GM21619 (cell line): ENCODE results near the gene ALPK3.

ENCODE experiments used
- ATAC-seq: cut with Tn5 transposase; IDR thresholded peaks from one replicate; pipeline ENCODE4 v1.9.1; 2021; ENCODE audit not compliant: unreplicated experiment

ALPK3 gene, protein sequence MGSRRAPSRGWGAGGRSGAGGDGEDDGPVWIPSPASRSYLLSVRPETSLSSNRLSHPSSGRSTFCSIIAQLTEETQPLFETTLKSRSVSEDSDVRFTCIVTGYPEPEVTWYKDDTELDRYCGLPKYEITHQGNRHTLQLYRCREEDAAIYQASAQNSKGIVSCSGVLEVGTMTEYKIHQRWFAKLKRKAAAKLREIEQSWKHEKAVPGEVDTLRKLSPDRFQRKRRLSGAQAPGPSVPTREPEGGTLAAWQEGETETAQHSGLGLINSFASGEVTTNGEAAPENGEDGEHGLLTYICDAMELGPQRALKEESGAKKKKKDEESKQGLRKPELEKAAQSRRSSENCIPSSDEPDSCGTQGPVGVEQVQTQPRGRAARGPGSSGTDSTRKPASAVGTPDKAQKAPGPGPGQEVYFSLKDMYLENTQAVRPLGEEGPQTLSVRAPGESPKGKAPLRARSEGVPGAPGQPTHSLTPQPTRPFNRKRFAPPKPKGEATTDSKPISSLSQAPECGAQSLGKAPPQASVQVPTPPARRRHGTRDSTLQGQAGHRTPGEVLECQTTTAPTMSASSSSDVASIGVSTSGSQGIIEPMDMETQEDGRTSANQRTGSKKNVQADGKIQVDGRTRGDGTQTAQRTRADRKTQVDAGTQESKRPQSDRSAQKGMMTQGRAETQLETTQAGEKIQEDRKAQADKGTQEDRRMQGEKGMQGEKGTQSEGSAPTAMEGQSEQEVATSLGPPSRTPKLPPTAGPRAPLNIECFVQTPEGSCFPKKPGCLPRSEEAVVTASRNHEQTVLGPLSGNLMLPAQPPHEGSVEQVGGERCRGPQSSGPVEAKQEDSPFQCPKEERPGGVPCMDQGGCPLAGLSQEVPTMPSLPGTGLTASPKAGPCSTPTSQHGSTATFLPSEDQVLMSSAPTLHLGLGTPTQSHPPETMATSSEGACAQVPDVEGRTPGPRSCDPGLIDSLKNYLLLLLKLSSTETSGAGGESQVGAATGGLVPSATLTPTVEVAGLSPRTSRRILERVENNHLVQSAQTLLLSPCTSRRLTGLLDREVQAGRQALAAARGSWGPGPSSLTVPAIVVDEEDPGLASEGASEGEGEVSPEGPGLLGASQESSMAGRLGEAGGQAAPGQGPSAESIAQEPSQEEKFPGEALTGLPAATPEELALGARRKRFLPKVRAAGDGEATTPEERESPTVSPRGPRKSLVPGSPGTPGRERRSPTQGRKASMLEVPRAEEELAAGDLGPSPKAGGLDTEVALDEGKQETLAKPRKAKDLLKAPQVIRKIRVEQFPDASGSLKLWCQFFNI (N-terminal part only)

DNA sequence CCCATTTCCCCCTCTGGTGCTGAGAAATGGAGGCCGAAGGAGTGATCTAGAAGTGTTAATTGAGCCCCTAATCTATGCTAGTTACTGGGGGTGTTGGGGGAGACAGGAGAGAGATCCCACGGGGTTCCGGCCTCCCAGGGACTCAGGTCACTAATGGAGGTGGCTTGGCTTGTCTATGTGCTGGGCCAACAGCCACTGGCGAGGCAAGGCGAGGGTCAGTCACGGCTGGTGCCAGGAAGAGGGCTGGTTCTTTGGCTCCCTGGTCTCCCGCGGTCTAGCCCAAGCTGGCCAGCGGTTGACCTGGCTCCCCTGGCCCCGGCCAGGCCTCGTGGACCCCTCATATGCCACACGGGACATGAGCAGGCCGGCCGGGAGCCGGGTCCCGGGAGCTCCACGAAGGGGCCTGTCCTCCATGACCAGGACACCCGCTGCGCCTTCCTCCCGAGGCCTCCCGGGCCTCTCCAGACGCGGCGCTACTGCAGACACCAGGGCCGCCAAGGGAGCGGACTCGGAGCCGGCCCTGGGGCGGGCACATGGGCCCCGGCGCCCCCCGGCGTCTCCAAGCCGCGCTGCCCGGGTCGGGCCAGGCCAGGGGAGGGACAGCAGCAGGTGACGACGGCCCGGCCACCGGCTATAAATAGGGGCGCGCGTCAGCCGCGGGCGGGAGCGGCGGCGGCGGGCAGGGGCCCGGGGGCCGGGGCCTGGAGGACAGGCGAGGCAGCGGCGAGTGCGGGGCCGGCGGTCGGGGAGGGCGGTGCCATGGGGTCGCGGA, at the start of gene ALPK3:
Gene ALPK3 (plus strand): TSS at position 663 of the 772 bp plus-strand sequence. CDS start 97 bp downstream, at position 760.
- ATAC-seq = no peak

DNA sequence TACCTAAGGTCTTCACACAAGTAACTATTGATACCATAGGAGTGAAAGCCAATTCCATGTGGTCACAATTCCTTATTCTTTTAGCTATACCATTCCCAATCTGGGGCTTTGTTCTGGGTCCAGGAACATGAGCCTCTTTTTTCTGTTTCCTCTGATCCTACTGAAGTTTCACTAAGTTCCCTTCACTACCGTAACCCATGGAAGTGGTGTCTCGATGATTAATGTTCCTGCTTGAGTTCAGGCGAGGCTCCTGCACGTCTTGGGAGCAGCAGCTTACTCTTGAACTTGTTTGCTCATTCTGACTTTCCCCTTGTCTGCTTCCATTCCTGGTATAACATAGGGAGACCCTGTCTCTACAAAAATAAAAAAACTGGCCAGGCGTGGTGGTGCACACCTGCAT, 45.1 kb upstream of the ALPK3 start:
- ATAC-seq = no peak

DNA sequence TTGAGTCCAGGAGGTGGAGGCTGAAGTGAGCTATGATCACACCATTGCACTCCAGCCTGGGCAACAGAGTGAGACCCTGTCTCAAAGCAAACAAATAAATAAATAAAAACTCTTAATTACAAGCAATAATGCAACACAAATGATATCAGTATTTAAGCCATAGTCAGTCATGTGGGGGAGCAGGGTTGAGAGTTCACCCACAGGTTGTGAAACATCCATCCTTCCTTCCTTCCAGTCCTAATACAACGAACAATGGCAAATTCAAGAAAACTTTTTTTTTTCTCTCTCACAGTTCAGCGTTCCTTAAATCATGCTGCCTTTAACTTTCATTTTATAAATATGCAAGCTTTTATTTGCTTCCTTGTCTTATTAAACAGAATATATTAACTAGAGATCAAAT, 44.7 kb upstream of the ALPK3 start:
- no peak for ATAC-seq

DNA sequence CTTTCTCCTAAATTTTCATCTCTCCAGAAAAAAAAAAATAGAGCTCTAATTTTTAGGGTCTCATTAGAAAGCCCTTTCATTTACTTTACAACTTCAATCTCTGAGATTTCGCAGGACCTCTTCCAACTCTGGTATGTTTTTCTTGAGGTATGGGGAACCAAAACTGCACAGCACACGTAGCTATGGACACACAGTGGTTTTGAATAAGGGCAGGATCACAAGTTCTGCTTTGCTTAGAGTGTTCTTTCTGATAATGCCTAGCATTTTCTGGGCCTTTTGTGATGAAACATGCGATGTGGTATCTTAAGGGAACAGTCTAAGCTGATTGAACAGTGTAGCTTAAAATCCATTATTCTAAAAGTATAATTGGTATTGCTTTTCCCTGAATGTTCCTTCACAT, 43.4 kb upstream of the ALPK3 start:
- no peak for ATAC-seq

DNA sequence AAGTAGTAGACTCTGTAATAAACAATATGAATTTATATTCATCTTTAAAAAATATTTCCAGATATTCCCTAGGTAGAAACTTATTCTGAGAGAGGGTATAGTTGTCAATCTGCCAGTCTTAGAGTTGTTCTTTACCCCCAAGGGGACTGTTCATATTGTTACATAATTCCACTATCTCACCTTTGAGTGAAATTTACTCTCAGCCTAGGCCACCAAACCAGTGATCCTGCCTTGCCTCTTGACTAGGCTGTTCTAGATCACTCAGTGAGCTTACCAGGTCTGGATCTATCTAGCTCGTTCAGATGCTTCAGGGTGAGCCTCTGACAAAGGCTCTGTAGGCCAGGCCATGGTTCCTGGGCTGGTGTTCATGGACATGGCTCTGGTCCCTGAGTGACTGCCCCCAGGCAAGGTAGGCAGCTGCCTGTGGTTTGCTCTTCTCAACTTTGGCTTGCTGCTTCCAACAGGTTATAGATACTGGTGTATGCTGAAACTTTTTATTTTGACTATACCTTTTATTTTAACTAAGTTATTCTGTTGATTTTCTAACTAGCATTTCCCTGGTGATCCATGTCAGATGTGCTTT, 41.2 kb upstream of the ALPK3 start:
- no peak for ATAC-seq

DNA sequence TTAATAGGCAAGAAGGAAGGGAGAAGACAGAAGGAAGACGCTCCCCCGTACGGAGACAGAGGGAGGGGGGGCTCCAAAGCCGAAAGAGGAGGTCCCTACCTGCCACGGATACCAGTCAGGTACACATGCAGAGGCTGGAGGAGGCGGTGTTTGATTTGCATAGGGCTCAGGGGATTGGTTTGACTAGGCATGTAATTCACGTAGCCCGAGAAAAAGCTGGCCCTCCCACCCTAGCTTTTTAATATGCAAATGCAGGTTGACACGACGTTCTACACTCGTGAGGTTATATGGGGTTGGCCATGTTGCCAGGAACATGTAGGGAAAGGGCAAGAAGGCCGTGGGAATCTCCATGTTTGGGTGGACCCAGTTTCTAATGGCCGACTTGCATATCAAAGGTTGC, 39.0 kb upstream of the ALPK3 start:
- ATAC-seq = no peak

DNA sequence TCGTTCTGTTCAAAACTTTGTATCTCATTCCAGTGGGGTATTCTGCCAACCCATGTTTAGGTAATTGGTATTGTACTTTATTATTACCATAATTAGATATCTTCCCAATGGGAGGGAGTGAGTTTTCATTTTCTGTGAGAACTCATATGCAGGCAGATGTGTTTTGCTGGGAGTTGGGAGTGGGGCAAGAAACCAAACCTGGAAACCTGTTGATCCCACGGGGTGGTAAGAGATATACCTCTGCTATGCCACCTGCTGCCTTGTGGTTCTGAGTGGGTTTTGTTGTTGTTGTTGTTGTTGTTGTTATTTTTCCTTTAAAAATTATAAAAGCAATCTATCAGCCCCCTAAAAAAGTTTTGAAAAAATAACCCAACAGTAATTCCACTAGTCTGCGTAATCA, 36.7 kb upstream of the ALPK3 start:
- no peak for ATAC-seq

DNA sequence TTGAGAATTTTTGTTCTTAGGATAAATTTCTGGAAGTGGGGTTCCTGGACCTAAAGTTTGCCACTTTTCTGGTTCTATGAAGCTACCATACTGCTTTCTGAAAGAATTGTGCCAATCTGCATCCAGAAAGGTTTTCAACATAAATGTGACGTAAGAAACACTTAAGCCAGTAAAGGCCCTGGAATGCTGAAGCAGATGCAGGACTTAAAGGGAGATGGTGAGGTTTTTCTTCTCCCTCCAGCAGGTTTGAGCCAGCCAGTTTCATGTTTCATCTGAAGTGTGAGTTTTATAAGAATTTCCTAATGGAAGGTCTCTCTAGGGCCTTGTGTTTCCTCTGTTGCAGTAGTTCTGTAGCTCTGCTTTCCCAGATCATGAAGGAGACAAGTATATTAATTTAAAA, 35.7 kb upstream of the ALPK3 start:
- ATAC-seq = no peak

DNA sequence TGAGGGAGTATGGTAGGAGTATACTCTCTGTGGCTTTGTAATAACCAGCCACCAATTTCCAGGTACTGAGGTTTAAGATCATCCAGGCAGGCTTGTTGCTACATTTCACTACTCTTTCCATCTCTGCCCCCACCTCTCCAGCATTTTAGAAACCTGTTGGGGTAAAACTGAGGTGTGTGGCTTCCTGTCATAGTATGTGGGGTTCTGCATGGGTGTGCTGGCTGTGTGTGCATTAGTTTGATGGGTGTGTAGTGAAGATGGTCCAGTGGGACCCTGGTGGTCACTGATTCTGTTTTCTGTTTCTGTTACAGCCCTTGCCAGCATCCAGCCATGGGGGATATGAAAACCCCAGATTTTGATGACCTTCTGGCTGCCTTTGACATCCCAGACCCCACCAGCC, 34.8 kb upstream of the ALPK3 start:
- peak; percentile 48 for ATAC-seq

DNA sequence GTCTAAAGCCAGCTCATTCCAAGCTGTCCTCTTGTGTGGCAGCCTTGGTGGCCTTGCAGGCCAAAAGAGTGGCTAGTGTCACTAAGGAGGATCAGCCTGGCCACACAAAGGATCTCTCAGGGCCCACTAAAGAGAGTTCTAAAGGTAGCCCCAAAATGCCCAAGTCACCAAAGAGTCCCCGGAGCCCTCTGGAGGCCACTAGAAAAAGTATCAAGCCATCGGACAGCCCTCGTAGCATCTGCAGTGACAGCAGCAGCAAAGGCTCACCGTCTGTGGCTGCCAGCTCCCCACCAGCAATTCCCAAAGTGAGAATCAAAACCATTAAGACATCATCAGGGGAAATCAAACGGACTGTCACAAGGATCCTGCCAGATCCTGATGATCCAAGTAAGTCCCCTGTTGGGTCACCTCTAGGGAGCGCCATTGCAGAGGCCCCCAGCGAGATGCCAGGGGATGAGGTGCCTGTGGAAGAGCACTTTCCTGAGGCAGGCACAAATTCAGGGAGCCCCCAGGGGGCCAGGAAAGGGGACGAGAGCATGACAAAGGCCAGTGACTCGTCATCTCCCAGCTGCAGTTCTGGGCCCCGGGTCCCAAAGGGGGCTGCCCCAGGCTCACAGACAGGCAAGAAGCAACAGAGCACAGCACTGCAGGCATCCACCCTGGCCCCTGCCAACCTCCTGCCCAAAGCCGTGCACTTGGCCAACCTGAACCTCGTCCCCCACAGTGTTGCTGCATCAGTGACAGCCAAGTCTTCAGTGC, 33.5 kb upstream of the ALPK3 start:
- ATAC-seq = no peak

DNA sequence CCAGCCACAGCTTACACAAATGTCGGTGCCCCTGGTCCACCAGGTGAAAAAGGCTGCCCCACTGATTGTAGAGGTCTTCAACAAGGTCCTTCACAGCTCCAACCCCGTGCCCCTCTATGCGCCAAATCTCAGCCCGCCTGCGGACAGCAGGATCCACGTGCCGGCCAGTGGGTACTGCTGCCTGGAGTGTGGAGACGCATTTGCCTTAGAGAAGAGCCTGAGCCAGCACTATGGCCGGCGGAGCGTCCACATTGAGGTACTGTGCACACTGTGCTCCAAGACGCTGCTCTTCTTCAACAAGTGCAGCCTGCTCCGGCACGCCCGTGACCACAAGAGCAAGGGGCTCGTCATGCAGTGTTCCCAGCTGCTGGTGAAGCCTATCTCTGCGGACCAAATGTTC, 32.9 kb upstream of the ALPK3 start:
- ATAC-seq = no peak

DNA sequence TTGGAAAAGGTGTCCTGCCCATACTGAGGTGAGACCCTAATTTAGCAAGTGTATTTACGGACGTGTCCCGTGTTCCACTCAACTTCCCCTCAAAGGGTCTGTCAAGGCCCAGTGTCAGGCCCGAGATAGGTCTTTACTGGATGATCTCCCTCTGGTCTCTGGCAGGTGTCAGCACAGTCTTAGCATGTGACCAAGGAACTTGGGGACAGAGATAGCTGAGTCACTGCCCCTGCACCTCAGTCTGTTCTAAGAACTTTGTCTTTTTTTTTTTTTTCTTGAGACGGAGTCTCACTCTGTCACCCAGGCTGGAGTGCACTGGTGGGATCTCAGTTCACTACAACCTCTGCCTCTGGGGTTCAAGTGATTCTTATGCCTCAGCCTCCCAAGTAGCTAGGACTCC, 32.1 kb upstream of the ALPK3 start:
- no peak for ATAC-seq

DNA sequence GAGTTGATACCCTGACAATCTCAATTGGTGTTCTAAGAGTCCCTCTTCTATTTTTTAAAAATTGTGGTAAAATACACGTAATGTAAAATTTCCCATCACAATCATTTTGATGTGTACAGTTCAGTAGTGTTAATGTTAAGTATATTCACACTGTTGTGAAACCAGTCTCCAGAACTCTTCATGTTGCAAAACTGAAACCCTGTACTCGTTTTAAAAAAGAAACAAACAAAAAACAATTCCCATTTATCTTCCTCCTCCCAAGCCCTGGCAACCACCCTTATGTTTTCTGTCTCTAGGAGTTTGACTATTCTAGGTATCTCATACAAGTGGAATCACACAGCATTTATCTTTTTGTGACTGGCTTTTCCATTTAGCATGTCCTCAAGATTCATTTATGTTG, 28.7 kb upstream of the ALPK3 start:
- ATAC-seq = no peak

DNA sequence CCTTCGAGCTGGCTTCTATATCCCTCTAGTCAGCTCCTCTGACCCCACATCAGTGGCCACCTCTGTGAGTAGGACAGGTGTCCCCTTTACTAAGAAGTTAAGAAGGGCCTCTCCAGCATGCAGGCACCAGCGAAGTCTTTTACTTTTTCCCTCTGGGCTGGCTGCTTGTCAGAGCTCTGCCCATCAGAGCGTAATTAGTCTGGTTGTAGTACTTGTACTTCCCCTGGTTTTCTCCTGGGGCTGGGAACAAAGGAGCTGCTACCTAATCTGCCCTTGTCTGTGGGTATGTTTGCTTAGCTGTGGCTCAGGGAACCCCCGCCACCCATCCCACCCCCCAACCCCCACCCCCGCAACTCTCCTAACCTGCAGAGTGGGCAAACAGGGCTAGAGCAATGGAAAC, 27.4 kb upstream of the ALPK3 start:
- no peak for ATAC-seq

DNA sequence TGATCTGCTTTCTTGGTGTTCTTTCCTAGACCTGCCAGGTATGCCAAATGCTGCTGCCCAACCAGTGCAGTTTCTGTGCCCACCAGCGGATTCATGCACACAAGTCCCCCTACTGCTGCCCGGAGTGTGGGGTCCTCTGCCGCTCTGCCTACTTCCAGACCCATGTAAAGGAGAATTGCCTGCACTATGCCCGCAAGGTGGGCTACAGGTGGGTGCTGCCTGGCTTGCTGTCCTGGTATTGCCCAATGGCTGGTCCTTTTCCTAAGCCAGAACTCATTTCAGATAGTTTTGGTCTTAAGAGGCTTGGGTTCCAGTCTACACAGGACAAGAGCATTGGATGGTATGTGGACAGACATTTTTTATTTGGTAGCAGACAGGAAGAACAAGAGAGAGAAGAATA, 26.5 kb upstream of the ALPK3 start:
- ATAC-seq = no peak

DNA sequence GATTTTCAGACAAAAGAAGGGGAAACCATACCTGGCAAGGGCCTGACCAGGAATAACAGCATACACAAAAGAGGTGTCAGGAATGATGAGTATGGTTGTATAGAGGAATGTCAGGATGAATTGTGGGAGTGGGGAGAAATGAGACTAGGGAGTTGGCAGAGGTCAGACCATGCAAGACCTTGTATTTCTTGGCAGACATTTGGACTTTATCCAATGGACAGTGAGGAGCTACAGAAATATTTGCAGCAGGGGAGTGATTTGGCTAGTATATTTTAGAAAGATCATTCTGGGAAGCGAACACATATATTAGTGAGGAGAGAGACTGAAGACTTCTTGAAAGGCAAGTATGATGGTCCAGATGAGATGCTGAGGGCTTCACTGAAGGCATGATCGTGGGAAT, 25.4 kb upstream of the ALPK3 start:
- no peak for ATAC-seq

DNA sequence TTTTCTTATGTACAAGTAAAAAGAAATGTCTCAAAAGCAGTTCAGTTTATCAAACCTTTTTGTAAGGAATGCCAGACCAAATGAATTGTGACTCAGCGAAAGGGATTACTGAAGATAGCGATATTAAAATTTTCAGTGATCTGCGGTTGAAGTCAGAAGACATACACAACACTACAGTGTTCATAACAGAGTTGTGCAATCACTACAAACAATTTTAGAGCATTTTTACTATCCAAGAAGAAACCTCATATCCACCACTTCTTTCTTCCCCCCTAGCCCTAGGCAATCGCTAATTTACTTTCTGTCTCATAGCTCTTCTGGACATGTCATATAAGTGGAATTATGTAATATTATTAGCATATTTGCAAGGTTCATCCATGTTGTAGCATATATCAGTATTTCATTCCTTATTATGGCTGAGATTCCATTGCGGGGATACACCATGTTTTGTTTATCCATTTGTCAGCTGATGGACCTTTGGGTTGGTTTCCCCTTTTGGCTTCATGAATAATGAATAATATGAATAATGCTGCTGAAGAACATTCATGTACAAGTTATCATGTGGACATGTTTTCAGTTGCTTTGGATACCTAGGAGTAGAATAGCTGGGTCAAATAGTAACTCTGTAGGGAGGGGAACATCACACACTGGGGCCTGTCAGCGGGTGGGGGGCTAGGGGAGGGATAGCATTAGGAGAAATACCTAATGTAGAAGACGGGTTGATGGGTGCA, 23.6 kb upstream of the ALPK3 start:
- no peak for ATAC-seq

DNA sequence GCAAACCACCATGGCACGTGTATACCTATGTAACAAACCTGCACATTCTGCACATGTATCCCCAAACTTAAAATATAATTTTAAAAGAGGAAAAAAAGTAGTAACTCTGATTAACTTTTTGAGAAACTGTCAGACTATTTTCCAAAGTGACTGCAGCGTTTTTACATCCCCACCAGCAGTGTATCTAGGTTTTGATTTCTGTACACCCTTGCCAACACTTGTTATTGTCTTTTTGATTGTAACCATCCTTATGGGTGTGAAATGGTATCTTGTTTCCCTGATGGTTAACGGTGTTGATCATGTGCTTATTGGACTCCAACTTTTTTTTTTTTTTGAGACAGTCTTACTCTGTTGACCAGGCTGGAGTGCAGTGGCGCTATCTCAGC, 23.0 kb upstream of the ALPK3 start:
- ATAC-seq = no peak

DNA sequence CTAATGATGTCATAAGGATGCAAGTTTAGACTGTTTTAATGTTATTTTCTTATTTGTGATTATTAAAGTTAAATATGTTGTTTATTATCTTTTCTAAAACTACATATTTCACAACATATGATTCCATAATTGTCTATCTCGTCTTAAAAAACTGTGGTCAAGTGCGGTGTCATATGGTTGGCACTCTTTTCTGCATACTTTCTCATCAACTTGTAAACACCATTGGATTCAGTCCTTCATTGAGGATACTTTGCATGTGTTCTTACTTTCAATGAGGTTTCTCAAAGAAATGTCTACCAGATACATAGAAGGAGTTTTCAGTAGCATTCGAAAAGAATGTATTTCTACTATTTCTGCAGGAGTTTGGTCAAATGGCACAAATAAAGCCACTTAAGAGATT, 22.0 kb upstream of the ALPK3 start:
- no peak for ATAC-seq
